D341Med (cell line): ENCODE results near the gene CROCC.
"Not testable (repeated sequence)": the region's sequence is repeated elsewhere in the genome, so short reads cannot be mapped to it uniquely, and the experiment has no call there.

Source experiments
- DNase-seq: peaks from one replicate; pipeline ENCODE4 v3.0.0; 2012; ENCODE audit warnings: low spot score

The CROCC gene

GRCh38 chr1:16895598-16896315, 26.0 kb upstream of the CROCC start, which contains the start of gene RNU1-2:
Gene RNU1-2, plus strand, starts transcription at chr1:16895980.
- peak; percentile 73 for DNase-seq

- not testable (repeated sequence) for DNase-seq
Observed at GRCh38 chr1:16896316-16897055, 25.2 kb upstream of the CROCC start.

GRCh38 chr1:16897653-16898052, 24.1 kb upstream of the CROCC start:
- not testable (repeated sequence) for DNase-seq

- DNase-seq: not testable (repeated sequence)
Observed at GRCh38 chr1:16898298-16898697, 23.4 kb upstream of the CROCC start.

GRCh38 chr1:16899020-16899419, 22.7 kb upstream of the CROCC start:
- not testable (repeated sequence) for DNase-seq

GRCh38 chr1:16900751-16901150, 21.0 kb upstream of the CROCC start:
- no peak for DNase-seq

GRCh38 chr1:16901371-16901770, 20.4 kb upstream of the CROCC start:
- not testable (repeated sequence) for DNase-seq

GRCh38 chr1:16903054-16903453, 18.7 kb upstream of the CROCC start:
- DNase-seq: no peak

- no peak for DNase-seq
Observed at GRCh38 chr1:16903458-16903796, 18.3 kb upstream of the CROCC start.

GRCh38 chr1:16904560-16905109, 17.1 kb upstream of the CROCC start:
- peak; percentile 96 for DNase-seq

- peak; percentile 55 for DNase-seq
Observed at GRCh38 chr1:16905110-16905867, 16.4 kb upstream of the CROCC start.

- DNase-seq: no peak
Observed at GRCh38 chr1:16905868-16906702, 15.6 kb upstream of the CROCC start.

GRCh38 chr1:16906873-16907272, 14.9 kb upstream of the CROCC start:
- no peak for DNase-seq

GRCh38 chr1:16907870-16908758, 13.6 kb upstream of the CROCC start:
- no peak for DNase-seq

GRCh38 chr1:16911851-16912721, 9.6 kb upstream of the CROCC start:
- DNase-seq: not testable (repeated sequence)

GRCh38 chr1:16912742-16913141, 9.0 kb upstream of the CROCC start:
- not testable (repeated sequence) for DNase-seq

GRCh38 chr1:16913181-16913832, 8.4 kb upstream of the CROCC start:
- DNase-seq: no peak

- peak; percentile 100 for DNase-seq
Observed at GRCh38 chr1:16913833-16914662, 7.7 kb upstream of the CROCC start.
